MCF 10A (cell line): ENCODE results near the gene OSBP2. TPM values are rescaled to one million over a fixed set of nuclear protein-coding genes. Genes with fewer than 3 reads are reported as not detected.

Experiments
- Bru-seq: library from RNA; stranded (reverse); fragments of 400-500 nt; gene quantifications from one replicate; lab custom pipeline; 2021; lab: Mats Ljungman, UMichigan
- BruChase-seq, 2 experiments: library from RNA; stranded (reverse); fragments of 400-500 nt; gene quantifications; one replicate each; lab custom pipeline; 2021; lab: Mats Ljungman, UMichigan
- BruUV-seq: library from RNA; stranded (reverse); fragments of 400-500 nt; replicated peaks from 2 replicates; lab custom pipeline; 2021; lab: Mats Ljungman, UMichigan
- CTCF ChIA-PET: fragments of 300-600 bp; sonication (Branson Sonifier 250); formaldehyde crosslinking; extraction: SDS; loops from one replicate; lab custom pipeline; 2021; ENCODE audit warnings: antibody characterized with exemption, inconsistent platforms; lab: Yijun Ruan, JAX
- POLR2A ChIA-PET: fragments of 300-600, 350-650 bp; sonication (Branson Sonifier 250); formaldehyde crosslinking; extraction: SDS; loops from one replicate; lab custom pipeline; 2020; ENCODE audit warnings: antibody characterized with exemption, inconsistent platforms; lab: Yijun Ruan, JAX
- DNase-seq: peaks from one replicate; pipeline ENCODE4 v3.0.0-alpha.2; 2018; ENCODE audit not compliant: unreplicated experiment
- H3K27ac Mint-ChIP-seq: one replicate; pipeline ENCODE4 v1.8.0; 2022; ENCODE audit warnings: mild to moderate bottlenecking, low read depth, mixed read lengths; ENCODE audit not compliant: unreplicated experiment
- H3K27me3 Mint-ChIP-seq: one replicate; pipeline ENCODE4 v1.8.0; 2022; ENCODE audit warnings: mixed read lengths; ENCODE audit not compliant: insufficient read depth, unreplicated experiment
- H3K36me3 Mint-ChIP-seq: one replicate; pipeline ENCODE4 v1.8.0; 2022; ENCODE audit warnings: mild to moderate bottlenecking, moderate library complexity, mixed read lengths; ENCODE audit not compliant: insufficient read depth, unreplicated experiment
- H3K4me1 Mint-ChIP-seq: one replicate; pipeline ENCODE4 v1.8.0; 2022; ENCODE audit warnings: mixed read lengths; ENCODE audit not compliant: insufficient read depth, unreplicated experiment
- H3K4me3 Mint-ChIP-seq: one replicate; pipeline ENCODE4 v1.8.0; 2022; ENCODE audit warnings: mild to moderate bottlenecking, moderate library complexity, mixed read lengths; ENCODE audit not compliant: unreplicated experiment
- H3K9me3 Mint-ChIP-seq: one replicate; pipeline ENCODE4 v1.8.0; 2022; ENCODE audit warnings: mixed read lengths; ENCODE audit not compliant: unreplicated experiment
- CTCF ChIP-seq: fragments of 200-600 bp; IDR thresholded peaks from one replicate; pipeline ENCODE4 v1.8.0; 2022; ENCODE audit warnings: antibody characterized with exemption, mild to moderate bottlenecking; ENCODE audit not compliant: unreplicated experiment
- intact Hi-C: fragments of 100-400 bp; cut with micrococcal nuclease; formaldehyde crosslinking; loops from 2 replicates; pipeline ENCODE4 v1.14.1; 2022
- long read RNA-seq: library from polyadenylated mRNA; stranded (forward); transcript quantifications from one replicate; pipeline ENCODE4 v2.0.0, GENCODE V29; 2022
- total RNA-seq: library from RNA; stranded (reverse); gene quantifications from 2 replicates; pipeline ENCODE4 v1.2.3, GENCODE V29; 2022

The OSBP2 gene
- total RNA-seq (276 and 338 TPM in 2 replicates), Bru-seq, nascent RNA (percentile 80 among the genes with signal in this experiment), BruChase-seq, experiment 1, labeled RNA remaining after a 6-hour chase (percentile 73 among the genes with signal in this experiment), BruChase-seq, experiment 2, labeled RNA remaining after a 2-hour chase (percentile 60 among the genes with signal in this experiment)
- long read RNA-seq, partial matches to known transcripts = 66 of 651 reads
- long read RNA-seq, other reads (novel, unspliced or antisense) = 585 of 651 reads

- no peak within 1 kb of the TSS for H3K27ac Mint-ChIP-seq
- no TSS peak for BruUV-seq
- ChIA-PET POLR2A (no interaction called here), CTCF (interaction anchor here (0.7 kb wide), 1 partner anchor 53 kb away, joined by 4 read pairs; no protein-coding TSS in a partner anchor)
- H3K27me3 Mint-ChIP-seq = no peaks in the 10 kb centered on the region
- peaks cover 5% of the 10 kb centered on the region for H3K36me3 Mint-ChIP-seq
- no peak for DNase-seq
- H3K9me3 Mint-ChIP-seq = no peaks in the 10 kb centered on the region
- intact Hi-C loops = no loop called here
- no peak for TF ChIP-seq CTCF
- H3K4me1 Mint-ChIP-seq = no peaks in the 10 kb centered on the region
- peak within 1 kb of the TSS; percentile 72 for H3K4me3 Mint-ChIP-seq
Observed at GRCh38 chr22:30694640-30695350, at the start of gene OSBP2. OSBP2 (plus strand) TSS chr22:30694874; CDS start chr22:30694910, 36 bp downstream.

- BruUV-seq = no TSS peak
- no peak for TF ChIP-seq CTCF
- POLR2A ChIA-PET = no interaction called here
- CTCF ChIA-PET = interaction anchor here (0.6 to 0.8 kb wide), 3 partner anchors 108 to 191 kb away, joined by 3 to 4 read pairs (median 3); no protein-coding TSS in a partner anchor
- no peaks in the 10 kb centered on the region for H3K4me1 Mint-ChIP-seq
- H3K27me3 Mint-ChIP-seq = no peaks in the 10 kb centered on the region
- no peaks in the 10 kb centered on the region for H3K9me3 Mint-ChIP-seq
- DNase-seq = no peak
- intact Hi-C loops = no loop called here
- H3K4me3 Mint-ChIP-seq = no peak overlapping the region
- H3K27ac Mint-ChIP-seq = no peak overlapping the region
- H3K36me3 Mint-ChIP-seq = no peaks in the 10 kb centered on the region
Observed at GRCh38 chr22:30646518-30647160, 48.0 kb upstream of the OSBP2 start.

GRCh38 chr22:30647536-30647935 is 47.1 kb upstream of the OSBP2 start:
- CTCF ChIA-PET = no interaction called here

More at GRCh38 chr22:30647536-30647935, 47.1 kb upstream of the OSBP2 start:
- BruUV-seq = no TSS peak
- Mint-ChIP-seq H3K27me3 (no peaks in the 10 kb centered on the region), H3K9me3 (no peaks in the 10 kb centered on the region), H3K4me1 (no peaks in the 10 kb centered on the region), H3K36me3 (no peaks in the 10 kb centered on the region), H3K4me3 (no peak overlapping the region), H3K27ac (no peak overlapping the region)
- no peak for DNase-seq
- no peak for TF ChIP-seq CTCF
- intact Hi-C loops = no loop called here
- POLR2A ChIA-PET = no interaction called here
